Neural progenitor cell (in vitro differentiated cells): ENCODE data around the gene SMARCAD1. TPM values are rescaled to one million over a fixed set of nuclear protein-coding genes. Genes with fewer than 3 reads are reported as not detected.

ENCODE experiments used
- DNase-seq: peaks from one replicate; pipeline ENCODE4 v3.0.0-alpha.2; 2016; ENCODE audit warnings: low spot score
- H2AFZ ChIP-seq: fragments of 200-600 bp; sonication (generic); replicated peaks from 2 replicates; pipeline ENCODE4 v1.6.1; 2016; ENCODE audit warnings: antibody characterized with exemption
- H3F3A ChIP-seq: fragments of 200-600 bp; sonication (generic); 2 replicates; pipeline ENCODE4 v1.6.1; 2016; ENCODE audit warnings: antibody characterized with exemption, low read depth
- H3K27ac ChIP-seq: fragments of 200-600 bp; sonication (generic); 2 replicates; pipeline ENCODE4 v1.5.1; 2016; ENCODE audit warnings: mild to moderate bottlenecking
- H3K27me3 ChIP-seq: fragments of 200-600 bp; sonication (generic); 2 replicates; pipeline ENCODE4 v1.6.1; 2016; ENCODE audit warnings: mild to moderate bottlenecking, moderate library complexity
- H3K36me3 ChIP-seq: fragments of 200-600 bp; sonication (generic); 2 replicates; pipeline ENCODE4 v1.5.1; 2016
- H3K4me1 ChIP-seq: fragments of 200-600 bp; sonication (generic); 2 replicates; pipeline ENCODE4 v1.6.1; 2016; ENCODE audit warnings: mixed run types
- H3K4me2 ChIP-seq: fragments of 200-600 bp; sonication (generic); 2 replicates; pipeline ENCODE4 v1.6.1; 2016
- H3K4me3 ChIP-seq: fragments of 200-600 bp; sonication (generic); 2 replicates; pipeline ENCODE4 v1.5.1; 2016
- H3K79me2 ChIP-seq: fragments of 200-600 bp; sonication (generic); 2 replicates; pipeline ENCODE4 v1.6.1; 2016; ENCODE audit warnings: low read depth
- H3K9ac ChIP-seq: fragments of 200-600 bp; sonication (generic); 2 replicates; pipeline ENCODE4 v1.6.1; 2016
- H3K9me3 ChIP-seq: fragments of 200-600 bp; sonication (generic); 2 replicates; pipeline ENCODE4 v1.5.1; 2016; ENCODE audit warnings: low read depth
- H4K20me1 ChIP-seq: fragments of 200-600 bp; sonication (generic); 2 replicates; pipeline ENCODE4 v1.6.1; 2016; ENCODE audit warnings: low read depth
- H3K27ac Mint-ChIP-seq: 3 replicates; pipeline ENCODE4 v1.8.0; 2021; ENCODE audit warnings: mixed read lengths
- H3K27me3 Mint-ChIP-seq: 2 replicates; pipeline ENCODE4 v1.8.0; 2022; ENCODE audit warnings: low read depth, mild to moderate bottlenecking, inconsistent platforms, moderate library complexity, mixed read lengths; ENCODE audit not compliant: insufficient read depth
- H3K36me3 Mint-ChIP-seq: 3 replicates; pipeline ENCODE4 v1.8.0; 2021; ENCODE audit warnings: mixed read lengths
- H3K4me1 Mint-ChIP-seq: 3 replicates; pipeline ENCODE4 v1.8.0; 2021; ENCODE audit warnings: mixed read lengths
- H3K4me3 Mint-ChIP-seq: 3 replicates; pipeline ENCODE4 v1.8.0; 2021; ENCODE audit warnings: mild to moderate bottlenecking, moderate library complexity, mixed read lengths
- H3K9me3 Mint-ChIP-seq: 3 replicates; pipeline ENCODE4 v1.8.0; 2020; ENCODE audit warnings: mixed read lengths
- EZH2 ChIP-seq: fragments of 200-600 bp; sonication (generic); IDR thresholded peaks from 2 replicates; pipeline ENCODE4 v1.6.1; 2017; ENCODE audit warnings: antibody characterized with exemption, mild to moderate bottlenecking, moderate library complexity
- EZH2phosphoT487 ChIP-seq: fragments of 200-600 bp; sonication (generic); IDR thresholded peaks from 2 replicates; pipeline ENCODE4 v1.6.1; 2017; ENCODE audit warnings: antibody characterized with exemption
- total RNA-seq: library from RNA; depleted of rRNA; stranded (reverse); fragments of >200 nt; gene quantifications from 2 replicates; pipeline ENCODE4 v1.2.3, GENCODE V29; 2015; ENCODE audit warnings: low replicate concordance
- TF ChIP-seq, protein P1 (sequence below): fragments of 200-600 bp; sonication (generic); IDR thresholded peaks from 2 replicates; pipeline ENCODE4 v1.5.1; 2017; ENCODE audit warnings: antibody characterized with exemption, mild to moderate bottlenecking

SMARCAD1 gene
- total RNA-seq, 1 donor from 2014 or later, result 115 TPM

DNA sequence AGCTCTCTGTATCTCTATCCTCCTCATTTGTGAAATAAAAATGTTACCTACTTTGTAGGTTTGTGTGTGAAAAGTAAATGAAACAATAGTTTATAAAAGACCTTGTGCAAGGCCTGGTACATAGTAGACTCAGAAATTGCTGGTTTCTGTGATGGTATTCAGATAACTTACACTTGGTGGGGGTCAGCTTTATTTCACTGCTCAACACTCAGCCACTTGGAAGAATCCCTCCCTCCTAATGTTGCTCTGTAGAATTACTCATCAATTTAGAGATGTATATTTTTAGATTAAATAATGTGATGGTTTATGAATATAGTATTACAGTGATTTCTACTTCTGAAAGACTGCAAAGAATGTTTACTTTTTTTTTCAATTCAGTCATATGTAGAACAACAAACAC lies 32.7 kb downstream of the SMARCAD1 start:
- TF ChIP-seq EZH2 (no peak), EZH2phosphoT487 (no peak)
- TF ChIP-seq, protein P1, sequence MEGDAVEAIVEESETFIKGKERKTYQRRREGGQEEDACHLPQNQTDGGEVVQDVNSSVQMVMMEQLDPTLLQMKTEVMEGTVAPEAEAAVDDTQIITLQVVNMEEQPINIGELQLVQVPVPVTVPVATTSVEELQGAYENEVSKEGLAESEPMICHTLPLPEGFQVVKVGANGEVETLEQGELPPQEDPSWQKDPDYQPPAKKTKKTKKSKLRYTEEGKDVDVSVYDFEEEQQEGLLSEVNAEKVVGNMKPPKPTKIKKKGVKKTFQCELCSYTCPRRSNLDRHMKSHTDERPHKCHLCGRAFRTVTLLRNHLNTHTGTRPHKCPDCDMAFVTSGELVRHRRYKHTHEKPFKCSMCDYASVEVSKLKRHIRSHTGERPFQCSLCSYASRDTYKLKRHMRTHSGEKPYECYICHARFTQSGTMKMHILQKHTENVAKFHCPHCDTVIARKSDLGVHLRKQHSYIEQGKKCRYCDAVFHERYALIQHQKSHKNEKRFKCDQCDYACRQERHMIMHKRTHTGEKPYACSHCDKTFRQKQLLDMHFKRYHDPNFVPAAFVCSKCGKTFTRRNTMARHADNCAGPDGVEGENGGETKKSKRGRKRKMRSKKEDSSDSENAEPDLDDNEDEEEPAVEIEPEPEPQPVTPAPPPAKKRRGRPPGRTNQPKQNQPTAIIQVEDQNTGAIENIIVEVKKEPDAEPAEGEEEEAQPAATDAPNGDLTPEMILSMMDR, result no peak
- H3K4me1 Mint-ChIP-seq, result no peaks in the 10 kb centered on the region
- H3K9ac ChIP-seq, result no peak overlapping the region
- no peaks in the 10 kb centered on the region for H3K27me3 ChIP-seq
- no peaks in the 10 kb centered on the region for H3F3A ChIP-seq
- no peak for DNase-seq
- H4K20me1 ChIP-seq, result no peaks in the 10 kb centered on the region
- H3K9me3 ChIP-seq, result no peaks in the 10 kb centered on the region
- H3K27me3 Mint-ChIP-seq, result no peaks in the 10 kb centered on the region
- H3K79me2 ChIP-seq, result no peaks in the 10 kb centered on the region
- no peak overlapping the region for H3K4me2 ChIP-seq
- H3K36me3 ChIP-seq, result peaks cover 30% of the 10 kb centered on the region
- H3K9me3 Mint-ChIP-seq, result no peaks in the 10 kb centered on the region
- H3K27ac Mint-ChIP-seq, result no peak overlapping the region
- H3K27ac ChIP-seq, result no peak overlapping the region
- no peak overlapping the region for H3K4me3 Mint-ChIP-seq
- no peaks in the 10 kb centered on the region for H3K4me1 ChIP-seq
- H3K4me3 ChIP-seq, result no peak overlapping the region
- no peak overlapping the region for H2AFZ ChIP-seq
- H3K36me3 Mint-ChIP-seq, result peaks cover 26% of the 10 kb centered on the region

DNA sequence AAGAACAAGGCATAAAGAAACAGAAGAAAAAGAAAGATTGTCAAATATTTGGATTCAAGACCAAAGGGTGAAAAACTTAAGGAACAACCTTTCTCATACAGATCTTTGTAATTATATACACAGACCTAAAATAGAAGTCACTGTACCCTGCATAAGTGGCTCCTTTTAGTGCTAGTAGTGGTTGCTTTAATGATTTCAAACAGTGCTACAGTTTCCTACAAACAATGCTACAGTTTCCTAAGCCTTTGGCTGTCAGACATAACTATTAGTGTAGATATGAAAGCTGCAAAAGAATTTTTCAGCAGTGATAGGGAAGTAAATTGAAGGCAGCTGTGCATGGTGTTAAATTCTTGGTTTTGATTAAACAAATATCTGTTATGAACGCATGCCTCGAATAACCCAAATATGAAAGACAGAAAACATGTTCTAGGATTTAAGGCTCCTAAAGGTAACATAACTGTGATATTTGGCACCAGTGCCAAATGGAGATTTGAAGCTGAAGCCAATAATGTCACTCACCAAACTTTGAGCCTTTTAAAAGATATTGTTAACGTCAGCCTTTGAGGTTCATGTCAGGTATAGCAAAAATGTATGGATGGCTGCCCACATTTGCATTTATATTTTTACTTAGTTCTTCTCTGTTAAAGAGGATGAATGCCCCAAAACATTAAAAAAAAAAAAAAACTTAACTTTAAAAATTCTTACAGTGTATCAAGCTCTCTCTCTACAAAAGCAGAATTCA lies 36.6 kb downstream of the SMARCAD1 start:
- no peaks in the 10 kb centered on the region for H3K9me3 ChIP-seq
- H4K20me1 ChIP-seq, result no peaks in the 10 kb centered on the region
- no peaks in the 10 kb centered on the region for H3K79me2 ChIP-seq
- H3K9me3 Mint-ChIP-seq, result no peaks in the 10 kb centered on the region
- no peak overlapping the region for H3K27ac Mint-ChIP-seq
- no peak overlapping the region for H3K4me3 Mint-ChIP-seq
- no peaks in the 10 kb centered on the region for H3K27me3 ChIP-seq
- H3K4me1 Mint-ChIP-seq, result no peaks in the 10 kb centered on the region
- H3K27ac ChIP-seq, result no peak overlapping the region
- H3K4me1 ChIP-seq, result no peaks in the 10 kb centered on the region
- no peaks in the 10 kb centered on the region for H3F3A ChIP-seq
- H3K4me2 ChIP-seq, result no peak overlapping the region
- DNase-seq, result no peak
- no peak for TF ChIP-seq EZH2phosphoT487
- TF ChIP-seq EZH2, result no peak
- TF ChIP-seq, protein P1, result no peak
- no peak overlapping the region for H2AFZ ChIP-seq
- no peak overlapping the region for H3K9ac ChIP-seq
- H3K36me3 Mint-ChIP-seq, result peaks cover 30% of the 10 kb centered on the region
- no peak overlapping the region for H3K4me3 ChIP-seq
- H3K27me3 Mint-ChIP-seq, result no peaks in the 10 kb centered on the region
- H3K36me3 ChIP-seq, result peaks cover 22% of the 10 kb centered on the region

DNA sequence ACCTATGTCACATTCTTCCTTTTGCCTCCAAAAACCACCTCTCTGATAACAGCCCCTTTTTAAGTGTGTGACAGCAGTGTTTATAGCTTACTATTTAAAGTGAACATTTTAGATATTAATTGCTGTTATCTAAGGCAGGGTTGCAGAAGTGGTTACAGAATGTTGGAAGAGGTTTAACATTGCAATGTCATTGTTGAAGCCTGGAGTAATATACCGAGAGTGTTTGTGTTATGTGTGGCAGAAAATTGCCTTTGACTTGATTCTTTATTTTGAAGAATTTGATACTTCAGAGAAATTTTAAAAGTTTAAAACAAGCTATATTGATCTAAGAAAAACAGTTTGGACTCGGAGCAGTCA lies 37.1 kb downstream of the SMARCAD1 start:
- no peaks in the 10 kb centered on the region for H3F3A ChIP-seq
- H3K27ac Mint-ChIP-seq, result no peak overlapping the region
- H3K4me2 ChIP-seq, result no peak overlapping the region
- H3K9me3 Mint-ChIP-seq, result no peaks in the 10 kb centered on the region
- H3K4me3 ChIP-seq, result no peak overlapping the region
- peaks cover 23% of the 10 kb centered on the region for H3K36me3 ChIP-seq
- TF ChIP-seq, protein P1, result no peak
- TF ChIP-seq EZH2phosphoT487 (no peak), EZH2 (no peak)
- H3K9ac ChIP-seq, result no peak overlapping the region
- H3K27me3 Mint-ChIP-seq, result no peaks in the 10 kb centered on the region
- peaks cover 32% of the 10 kb centered on the region for H3K36me3 Mint-ChIP-seq
- H4K20me1 ChIP-seq, result no peaks in the 10 kb centered on the region
- no peak overlapping the region for H3K4me3 Mint-ChIP-seq
- H3K27me3 ChIP-seq, result no peaks in the 10 kb centered on the region
- no peaks in the 10 kb centered on the region for H3K4me1 Mint-ChIP-seq
- no peaks in the 10 kb centered on the region for H3K79me2 ChIP-seq
- no peak for DNase-seq
- no peaks in the 10 kb centered on the region for H3K4me1 ChIP-seq
- no peaks in the 10 kb centered on the region for H3K9me3 ChIP-seq
- H2AFZ ChIP-seq, result no peak overlapping the region
- no peak overlapping the region for H3K27ac ChIP-seq
